GM21825 (cell line): ENCODE measurements around the gene VAMP4.
A peak's percentile ranks its signal among the peaks of the same experiment; 100 is the strongest.

Experiments used
- ATAC-seq: cut with Tn5 transposase; IDR thresholded peaks from one replicate; pipeline ENCODE4 v1.9.1; 2021; ENCODE audit warnings: mild to moderate bottlenecking, moderate library complexity; ENCODE audit not compliant: unreplicated experiment

VAMP4 gene

GRCh38 chr1:171741872-171742576 is at the start of gene VAMP4:
TSS of gene VAMP4 (minus strand) at chr1:171742065. CDS start at chr1:171738414, 3,651 bp downstream.
- peak; percentile 85 for ATAC-seq

- ATAC-seq, result no peak
Measured at GRCh38 chr1:171790318-171790717, 48.5 kb upstream of the VAMP4 start.

- no peak for ATAC-seq
Measured at GRCh38 chr1:171788696-171789095, 46.8 kb upstream of the VAMP4 start.

- no peak for ATAC-seq
Measured at GRCh38 chr1:171787686-171788480, 46.0 kb upstream of the VAMP4 start.

- ATAC-seq, result no peak
Measured at GRCh38 chr1:171786534-171786933, 44.7 kb upstream of the VAMP4 start.

- no peak for ATAC-seq
Measured at GRCh38 chr1:171785766-171786165, 43.9 kb upstream of the VAMP4 start.

- ATAC-seq, result no peak
Measured at GRCh38 chr1:171784784-171785183, 42.9 kb upstream of the VAMP4 start.

- no peak for ATAC-seq
Measured at GRCh38 chr1:171783816-171784530, 42.1 kb upstream of the VAMP4 start.

- ATAC-seq, result peak; percentile 99
Measured at GRCh38 chr1:171781176-171781875, 39.5 kb upstream of the VAMP4 start, which contains the start of gene METTL13. TSS of gene METTL13 (plus strand) at chr1:171781660. CDS start at chr1:171781968, 308 bp downstream.

GRCh38 chr1:171780583-171781175 is 38.8 kb upstream of the VAMP4 start:
- ATAC-seq, result no peak

- no peak for ATAC-seq
Measured at GRCh38 chr1:171772312-171772711, 30.4 kb upstream of the VAMP4 start.

GRCh38 chr1:171769754-171770153 is 27.9 kb upstream of the VAMP4 start:
- ATAC-seq, result no peak

GRCh38 chr1:171769171-171769570 is 27.3 kb upstream of the VAMP4 start:
- no peak for ATAC-seq

GRCh38 chr1:171763764-171764163 is 21.9 kb upstream of the VAMP4 start:
- no peak for ATAC-seq

- no peak for ATAC-seq
Measured at GRCh38 chr1:171762143-171762563, 20.3 kb upstream of the VAMP4 start.

GRCh38 chr1:171758011-171758410 is 16.1 kb upstream of the VAMP4 start:
- no peak for ATAC-seq

- ATAC-seq, result no peak
Measured at GRCh38 chr1:171756856-171757255, 15.0 kb upstream of the VAMP4 start.

- ATAC-seq, result no peak
Measured at GRCh38 chr1:171754971-171755370, 13.1 kb upstream of the VAMP4 start.

GRCh38 chr1:171754353-171754705 is 12.5 kb upstream of the VAMP4 start:
- ATAC-seq, result no peak

- no peak for ATAC-seq
Measured at GRCh38 chr1:171753685-171754352, 12.0 kb upstream of the VAMP4 start.
